Calu3 (cell line): Measurements from ENCODE around the gene RHCG. TPM values are rescaled to one million over a fixed set of nuclear protein-coding genes. Genes with fewer than 3 reads are reported as not detected.

Experiments used
- BruUV-seq: library from RNA; stranded (reverse); fragments of 400-500 nt; replicated peaks from 2 replicates; lab custom pipeline; 2021; lab: Mats Ljungman, UMichigan
- CTCF ChIA-PET: fragments of 300-600 bp; sonication (Branson Sonifier 250); formaldehyde crosslinking; loops from one replicate; lab custom pipeline; 2022; ENCODE audit warnings: antibody characterized with exemption; lab: Charles Lee
- DNase-seq: peaks from one replicate; pipeline ENCODE4 v3.0.0; 2022
- H3K27ac Mint-ChIP-seq: one replicate; pipeline ENCODE4 v1.8.0; 2022; ENCODE audit warnings: mixed read lengths; ENCODE audit not compliant: unreplicated experiment
- H3K27me3 Mint-ChIP-seq: one replicate; pipeline ENCODE4 v1.8.0; 2022; ENCODE audit warnings: mixed read lengths; ENCODE audit not compliant: unreplicated experiment
- H3K36me3 Mint-ChIP-seq: one replicate; pipeline ENCODE4 v1.8.0; 2022; ENCODE audit warnings: mild to moderate bottlenecking, moderate library complexity, mixed read lengths; ENCODE audit not compliant: insufficient read depth, unreplicated experiment
- H3K4me1 Mint-ChIP-seq: one replicate; pipeline ENCODE4 v1.8.0; 2022; ENCODE audit warnings: mild to moderate bottlenecking, low read depth, mixed read lengths; ENCODE audit not compliant: unreplicated experiment
- H3K4me3 Mint-ChIP-seq: one replicate; pipeline ENCODE4 v1.8.0; 2022; ENCODE audit warnings: mild to moderate bottlenecking, low read depth, moderate library complexity, mixed read lengths; ENCODE audit not compliant: unreplicated experiment
- H3K9me3 Mint-ChIP-seq: one replicate; pipeline ENCODE4 v1.8.0; 2022; ENCODE audit warnings: low read depth, mixed read lengths; ENCODE audit not compliant: unreplicated experiment
- intact Hi-C: fragments of 100-400 bp; cut with micrococcal nuclease; formaldehyde crosslinking; loops from one replicate; pipeline ENCODE4 v1.10.0; 2022; ENCODE audit not compliant: unreplicated experiment
- total RNA-seq: library from RNA; stranded (reverse); gene quantifications from 2 replicates; pipeline ENCODE4 v1.2.3, GENCODE V29; 2022
- TF ChIP-seq, protein P1 (sequence below): fragments of 200-600 bp; IDR thresholded peaks from one replicate; pipeline ENCODE4 v1.8.0; 2022; ENCODE audit warnings: antibody characterized with exemption; ENCODE audit not compliant: unreplicated experiment

The RHCG gene
- total RNA-seq, 1 experiment from 2014 or later = 0.59 TPM

DNA sequence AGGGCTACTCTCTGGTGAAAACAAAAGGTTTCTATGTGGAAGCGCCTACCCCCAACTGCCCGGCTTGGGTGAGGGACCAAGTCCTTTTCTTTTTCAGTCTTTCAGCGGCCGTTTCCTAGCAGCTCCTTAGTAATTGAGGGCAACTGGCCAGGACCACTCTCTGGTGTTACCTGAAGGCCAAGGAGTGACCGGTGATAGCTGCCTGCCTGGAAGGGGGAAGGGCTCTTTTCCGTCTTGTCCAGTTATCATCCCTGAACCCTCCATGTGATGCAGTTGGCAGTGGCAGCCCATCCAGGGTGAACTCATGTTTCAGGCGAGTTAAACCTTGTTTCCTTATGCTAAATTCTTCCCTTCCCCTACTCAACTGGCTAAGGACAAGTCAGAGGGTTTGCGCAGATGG lies 33.3 kb downstream of the RHCG start:
- CTCF ChIA-PET = no interaction called here
- H3K27ac Mint-ChIP-seq = no peak overlapping the region
- DNase-seq = no peak
- H3K36me3 Mint-ChIP-seq = no peaks in the 10 kb centered on the region
- TF ChIP-seq, protein P1, sequence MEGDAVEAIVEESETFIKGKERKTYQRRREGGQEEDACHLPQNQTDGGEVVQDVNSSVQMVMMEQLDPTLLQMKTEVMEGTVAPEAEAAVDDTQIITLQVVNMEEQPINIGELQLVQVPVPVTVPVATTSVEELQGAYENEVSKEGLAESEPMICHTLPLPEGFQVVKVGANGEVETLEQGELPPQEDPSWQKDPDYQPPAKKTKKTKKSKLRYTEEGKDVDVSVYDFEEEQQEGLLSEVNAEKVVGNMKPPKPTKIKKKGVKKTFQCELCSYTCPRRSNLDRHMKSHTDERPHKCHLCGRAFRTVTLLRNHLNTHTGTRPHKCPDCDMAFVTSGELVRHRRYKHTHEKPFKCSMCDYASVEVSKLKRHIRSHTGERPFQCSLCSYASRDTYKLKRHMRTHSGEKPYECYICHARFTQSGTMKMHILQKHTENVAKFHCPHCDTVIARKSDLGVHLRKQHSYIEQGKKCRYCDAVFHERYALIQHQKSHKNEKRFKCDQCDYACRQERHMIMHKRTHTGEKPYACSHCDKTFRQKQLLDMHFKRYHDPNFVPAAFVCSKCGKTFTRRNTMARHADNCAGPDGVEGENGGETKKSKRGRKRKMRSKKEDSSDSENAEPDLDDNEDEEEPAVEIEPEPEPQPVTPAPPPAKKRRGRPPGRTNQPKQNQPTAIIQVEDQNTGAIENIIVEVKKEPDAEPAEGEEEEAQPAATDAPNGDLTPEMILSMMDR = no peak
- no peaks in the 10 kb centered on the region for H3K4me1 Mint-ChIP-seq
- BruUV-seq = no TSS peak
- H3K27me3 Mint-ChIP-seq = peaks cover 51% of the 10 kb centered on the region
- no peaks in the 10 kb centered on the region for H3K9me3 Mint-ChIP-seq
- H3K4me3 Mint-ChIP-seq = no peak overlapping the region
- intact Hi-C loops = no loop called here

DNA sequence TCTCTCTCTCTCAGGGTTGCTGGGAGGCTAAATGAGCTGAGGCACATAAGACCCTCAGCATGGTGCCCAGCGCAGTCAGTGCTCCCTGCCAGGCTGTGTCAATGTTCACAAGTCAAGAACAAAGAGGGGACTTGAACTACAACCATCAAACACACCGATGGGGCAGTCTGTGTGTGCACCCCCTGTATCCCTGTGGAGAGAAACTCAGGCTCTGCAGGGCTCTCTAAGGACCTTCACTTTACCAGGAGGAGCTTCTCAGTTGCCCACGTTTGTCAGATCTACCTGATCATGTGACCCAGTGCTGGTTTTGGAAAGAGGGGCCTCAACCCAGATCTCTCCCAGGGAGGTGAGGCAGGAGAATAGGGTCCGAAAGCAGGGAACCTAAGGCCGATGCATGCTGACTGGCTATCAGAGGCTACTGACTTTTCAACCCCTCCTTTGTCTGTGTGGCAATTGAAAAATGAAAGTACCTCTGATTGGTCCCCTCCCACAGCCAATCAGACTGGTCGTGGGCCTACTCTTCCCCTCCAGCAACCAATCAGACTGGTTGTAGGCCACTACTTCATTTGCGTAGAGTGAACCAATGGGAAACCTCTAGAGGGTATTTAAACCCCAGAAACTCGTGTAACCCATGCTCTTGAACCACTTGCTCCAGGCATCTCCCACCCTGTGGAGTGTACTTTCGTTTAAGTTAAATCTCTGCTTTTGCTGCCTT lies 34.0 kb downstream of the RHCG start:
- no peaks in the 10 kb centered on the region for H3K4me1 Mint-ChIP-seq
- no peaks in the 10 kb centered on the region for H3K9me3 Mint-ChIP-seq
- no peaks in the 10 kb centered on the region for H3K36me3 Mint-ChIP-seq
- no TSS peak for BruUV-seq
- DNase-seq = no peak
- peaks cover 54% of the 10 kb centered on the region for H3K27me3 Mint-ChIP-seq
- CTCF ChIA-PET = interaction anchor here (0.5 kb wide), 1 partner anchor 689 kb away, joined by 5 read pairs; no protein-coding TSS in a partner anchor
- TF ChIP-seq, protein P1 = no peak
- H3K27ac Mint-ChIP-seq = no peak overlapping the region
- intact Hi-C loops = no loop called here
- no peak overlapping the region for H3K4me3 Mint-ChIP-seq

DNA sequence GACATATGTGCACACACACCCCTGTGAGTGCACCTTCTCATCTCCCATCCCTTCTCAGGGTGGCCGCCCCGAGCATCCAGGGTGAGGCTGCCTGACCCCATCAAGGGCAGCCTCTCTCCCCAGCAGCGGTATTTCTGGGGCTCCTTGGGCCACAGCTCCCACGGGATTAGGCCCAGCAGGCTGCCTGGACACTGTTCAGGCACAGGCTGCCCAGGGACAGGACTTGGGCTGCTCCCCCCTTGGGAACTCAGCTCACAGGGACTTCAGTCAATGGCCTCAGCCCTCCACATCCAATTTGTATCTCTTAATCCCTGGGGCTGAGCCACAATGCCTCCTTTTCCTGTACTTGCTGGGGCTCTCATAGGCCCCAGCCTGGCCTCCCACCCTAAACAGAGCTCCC lies 35.0 kb downstream of the RHCG start:
- H3K4me3 Mint-ChIP-seq = no peak overlapping the region
- BruUV-seq = no TSS peak
- no peak overlapping the region for H3K27ac Mint-ChIP-seq
- no peaks in the 10 kb centered on the region for H3K4me1 Mint-ChIP-seq
- H3K9me3 Mint-ChIP-seq = no peaks in the 10 kb centered on the region
- TF ChIP-seq, protein P1 = no peak
- CTCF ChIA-PET = no interaction called here
- peaks cover 54% of the 10 kb centered on the region for H3K27me3 Mint-ChIP-seq
- DNase-seq = no peak
- intact Hi-C loops = no loop called here
- H3K36me3 Mint-ChIP-seq = no peaks in the 10 kb centered on the region

DNA sequence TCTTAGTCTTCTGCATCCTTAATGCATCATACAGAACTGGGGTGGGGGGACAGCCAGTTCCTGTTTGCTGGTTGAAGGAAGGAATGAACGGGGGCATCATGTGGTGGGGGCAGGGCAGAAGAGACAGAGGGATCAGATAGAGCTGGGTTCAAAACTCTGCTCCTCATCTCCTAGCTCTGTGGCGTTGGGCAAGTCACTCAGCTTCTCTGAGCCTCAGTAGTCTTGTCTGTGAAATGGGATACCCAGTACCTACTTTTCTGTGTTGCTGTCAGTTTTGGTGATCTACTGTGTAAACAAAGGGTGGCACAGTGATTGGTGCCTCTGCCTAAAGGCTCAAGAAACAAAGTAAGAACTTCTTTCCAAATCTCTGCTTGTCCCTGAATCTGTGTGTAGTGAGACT lies 36.3 kb downstream of the RHCG start:
- CTCF ChIA-PET = no interaction called here

More for the DNA sequence above, 36.3 kb downstream of the RHCG start:
- TF ChIP-seq, protein P1 = no peak
- Mint-ChIP-seq H3K4me1 (no peaks in the 10 kb centered on the region), H3K27ac (no peak overlapping the region), H3K9me3 (no peaks in the 10 kb centered on the region), H3K4me3 (no peak overlapping the region), H3K27me3 (peaks cover 54% of the 10 kb centered on the region), H3K36me3 (no peaks in the 10 kb centered on the region)
- no peak for DNase-seq
- no TSS peak for BruUV-seq
- intact Hi-C loops = no loop called here
